NCI-H82 (cell line): ENCODE measurements around the gene MYG1.

Source experiments
- DNase-seq: peaks from one replicate; lab custom pipeline; 2025; lab: John Stamatoyannopoulos, UW

MYG1 gene, protein sequence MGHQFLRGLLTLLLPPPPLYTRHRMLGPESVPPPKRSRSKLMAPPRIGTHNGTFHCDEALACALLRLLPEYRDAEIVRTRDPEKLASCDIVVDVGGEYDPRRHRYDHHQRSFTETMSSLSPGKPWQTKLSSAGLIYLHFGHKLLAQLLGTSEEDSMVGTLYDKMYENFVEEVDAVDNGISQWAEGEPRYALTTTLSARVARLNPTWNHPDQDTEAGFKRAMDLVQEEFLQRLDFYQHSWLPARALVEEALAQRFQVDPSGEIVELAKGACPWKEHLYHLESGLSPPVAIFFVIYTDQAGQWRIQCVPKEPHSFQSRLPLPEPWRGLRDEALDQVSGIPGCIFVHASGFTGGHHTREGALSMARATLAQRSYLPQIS

DNA sequence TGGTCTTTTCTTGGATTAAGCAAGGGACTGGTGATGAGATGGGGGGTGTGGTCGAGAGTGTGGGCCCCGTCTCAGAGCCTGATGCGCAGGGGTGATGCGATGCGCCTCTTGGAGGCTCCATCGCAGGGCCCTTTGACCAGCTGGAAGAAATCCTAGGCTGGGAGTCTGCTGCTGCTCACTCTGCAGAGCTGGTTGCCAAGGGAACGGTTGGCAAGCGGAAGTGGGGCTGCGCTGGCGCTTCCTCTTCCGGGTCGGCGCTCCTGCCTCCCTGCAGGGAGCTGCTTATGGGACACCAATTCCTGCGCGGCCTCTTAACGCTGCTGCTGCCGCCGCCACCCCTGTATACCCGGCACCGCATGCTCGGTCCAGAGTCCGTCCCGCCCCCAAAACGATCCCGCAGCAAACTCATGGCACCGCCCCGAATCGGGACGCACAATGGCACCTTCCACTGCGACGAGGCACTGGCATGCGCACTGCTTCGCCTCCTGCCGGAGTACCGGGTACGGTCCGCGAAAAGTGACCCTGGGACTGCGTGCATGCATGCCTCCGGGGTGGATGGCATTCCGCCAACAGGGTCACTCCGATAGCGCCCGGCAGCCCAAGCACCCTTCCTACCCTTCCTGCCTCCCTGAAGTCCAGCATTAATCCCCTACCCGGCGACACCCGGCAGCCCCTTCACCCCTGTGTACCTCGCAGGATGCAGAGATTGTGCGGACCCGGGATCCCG, at the start of gene MYG1:
TSS of gene MYG1 (plus strand) at position 242 of the 727 bp plus-strand sequence. CDS start at position 285, 43 bp downstream.
- DNase-seq: peak; percentile 96

- peak; percentile 88 for DNase-seq
These were observed 47.8 kb upstream of the MYG1 start for GRCh38 chr12:53251477-53252348.

GRCh38 chr12:53252349-53252916, 47.1 kb upstream of the MYG1 start:
- DNase-seq: no peak

DNA sequence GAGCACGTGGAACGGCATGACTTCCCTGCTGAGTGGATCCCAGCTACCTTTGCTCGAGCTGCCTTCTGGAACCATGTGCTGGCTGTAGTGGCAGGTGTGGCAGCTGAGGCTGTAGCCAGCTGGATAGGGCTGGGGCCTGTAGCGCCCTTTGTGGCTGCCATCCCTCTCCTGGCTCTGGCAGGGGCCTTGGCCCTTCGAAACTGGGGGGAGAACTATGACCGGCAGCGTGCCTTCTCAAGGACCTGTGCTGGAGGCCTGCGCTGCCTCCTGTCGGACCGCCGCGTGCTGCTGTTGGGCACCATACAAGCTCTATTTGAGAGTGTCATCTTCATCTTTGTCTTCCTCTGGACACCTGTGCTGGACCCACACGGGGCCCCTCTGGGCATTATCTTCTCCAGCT, 46.2 kb upstream of the MYG1 start:
- no peak for DNase-seq

- DNase-seq: no peak
These were observed 44.5 kb upstream of the MYG1 start for GRCh38 chr12:53254816-53255545.

DNA sequence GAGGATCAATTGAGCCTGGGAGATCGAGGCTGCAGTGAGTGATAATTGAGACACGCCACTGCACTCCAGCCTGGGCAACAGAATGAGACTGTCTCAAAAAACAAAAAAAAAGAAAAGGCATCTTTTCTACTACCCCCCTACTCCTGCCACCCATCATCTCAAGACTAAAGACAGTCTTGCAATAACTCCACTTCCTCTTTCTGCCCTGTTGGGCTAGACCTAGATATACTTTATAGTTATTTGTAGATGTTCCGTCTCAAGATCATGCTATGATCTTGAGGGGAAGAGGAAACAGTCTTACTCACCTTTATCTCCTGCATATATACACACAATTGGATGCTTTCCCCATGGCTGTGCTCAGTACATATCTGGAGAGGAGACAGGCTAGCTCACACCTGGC, 43.5 kb upstream of the MYG1 start:
- DNase-seq: no peak

- no peak for DNase-seq
These were observed 40.7 kb upstream of the MYG1 start for GRCh38 chr12:53258541-53259539.

GRCh38 chr12:53259891-53260290, 39.6 kb upstream of the MYG1 start:
- DNase-seq: no peak

GRCh38 chr12:53265783-53266182, 33.7 kb upstream of the MYG1 start:
- DNase-seq: no peak

DNA sequence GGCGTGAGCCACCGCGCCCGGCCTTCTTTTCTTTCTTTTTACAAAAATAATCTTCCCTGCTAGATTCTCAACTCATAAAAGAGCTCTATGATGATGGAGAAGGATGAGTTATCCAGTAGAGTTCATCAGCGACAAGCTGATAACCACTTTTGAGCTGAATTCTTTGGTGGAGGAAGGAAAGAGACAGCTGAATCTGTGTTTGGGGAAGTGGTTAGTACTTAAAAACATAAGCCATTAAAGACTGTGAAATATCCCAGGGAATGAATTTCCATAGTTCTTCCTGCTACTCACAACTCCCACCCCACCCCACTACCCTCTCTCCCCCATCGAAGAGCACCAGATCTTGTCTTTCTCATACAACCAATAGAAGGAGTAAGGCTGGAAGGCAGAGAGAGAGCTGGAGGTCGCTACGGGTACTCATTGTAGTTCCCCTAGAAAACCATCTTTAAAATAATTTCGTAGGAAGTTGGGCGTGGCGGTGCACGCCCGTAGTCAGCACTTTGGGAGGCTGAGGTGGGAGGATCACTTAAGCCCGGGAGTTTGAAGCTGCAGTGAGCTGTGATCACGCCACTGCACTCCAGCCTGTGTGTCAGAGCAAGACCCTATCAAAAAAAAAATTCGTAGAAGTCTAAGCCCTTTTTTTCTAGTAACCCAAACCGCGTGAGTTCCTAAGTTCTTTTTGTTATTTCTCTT, 32.0 kb upstream of the MYG1 start:
- no peak for DNase-seq

DNA sequence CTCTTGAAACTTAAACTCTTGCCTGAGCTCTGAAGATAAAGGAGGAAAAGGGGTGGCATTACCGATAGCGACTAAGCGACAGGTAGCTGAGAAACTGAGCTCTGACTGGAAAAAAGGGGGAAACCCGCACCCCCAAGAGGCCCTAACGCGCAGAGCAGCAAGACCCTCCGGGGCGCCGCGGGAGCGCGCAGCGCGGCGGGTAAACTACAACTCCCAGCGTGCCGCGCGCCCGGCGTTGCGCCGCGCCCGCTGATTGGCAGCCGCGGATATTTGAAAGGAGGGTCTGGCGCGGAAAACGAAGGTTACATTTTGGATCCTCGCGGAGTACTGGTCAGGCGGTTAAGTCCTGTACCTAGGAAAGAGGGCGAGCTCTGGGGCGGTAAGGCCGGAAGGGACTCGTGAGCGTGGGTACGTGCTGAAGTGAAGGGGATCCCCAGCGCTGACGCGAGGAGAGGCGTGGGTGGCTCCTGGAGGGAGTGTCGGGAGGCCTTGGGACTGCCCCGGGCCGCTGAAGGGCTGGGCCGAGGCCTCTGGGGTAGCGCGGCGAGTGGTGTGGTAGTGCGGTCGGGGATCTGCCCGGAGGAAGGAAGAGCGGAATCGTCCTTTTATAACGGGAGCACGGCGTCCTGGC, 31.4 kb upstream of the MYG1 start, which contains the start of gene ESPL1:
TSS of gene ESPL1 (plus strand) at position 301 of the 631 bp plus-strand sequence. CDS start 468 bp downstream, outside the sequence.
- peak; percentile 80 for DNase-seq

- no peak for DNase-seq
These were observed 30.6 kb upstream of the MYG1 start for GRCh38 chr12:53268630-53269562.

- no peak for DNase-seq
These were observed 25.1 kb upstream of the MYG1 start for GRCh38 chr12:53274445-53274844.

DNA sequence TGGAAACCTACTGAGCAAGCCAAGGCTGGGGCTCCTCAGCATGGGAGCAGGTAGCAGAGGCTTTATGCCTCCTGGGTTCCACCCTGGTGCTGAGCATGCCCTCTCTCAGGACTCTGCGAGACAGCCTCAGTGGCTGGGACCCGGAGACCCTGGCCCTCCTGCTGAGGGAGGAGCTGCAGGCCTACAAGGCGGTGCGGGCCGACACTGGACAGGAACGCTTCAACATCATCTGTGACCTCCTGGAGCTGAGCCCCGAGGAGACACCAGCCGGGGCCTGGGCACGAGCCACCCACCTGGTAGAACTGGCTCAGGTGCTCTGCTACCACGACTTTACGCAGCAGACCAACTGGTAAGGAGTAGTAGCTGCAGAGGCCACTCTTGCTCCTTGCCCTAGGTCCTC, 23.0 kb upstream of the MYG1 start:
- no peak for DNase-seq

- DNase-seq: no peak
These were observed 21.5 kb upstream of the MYG1 start for GRCh38 chr12:53277981-53278380.

DNA sequence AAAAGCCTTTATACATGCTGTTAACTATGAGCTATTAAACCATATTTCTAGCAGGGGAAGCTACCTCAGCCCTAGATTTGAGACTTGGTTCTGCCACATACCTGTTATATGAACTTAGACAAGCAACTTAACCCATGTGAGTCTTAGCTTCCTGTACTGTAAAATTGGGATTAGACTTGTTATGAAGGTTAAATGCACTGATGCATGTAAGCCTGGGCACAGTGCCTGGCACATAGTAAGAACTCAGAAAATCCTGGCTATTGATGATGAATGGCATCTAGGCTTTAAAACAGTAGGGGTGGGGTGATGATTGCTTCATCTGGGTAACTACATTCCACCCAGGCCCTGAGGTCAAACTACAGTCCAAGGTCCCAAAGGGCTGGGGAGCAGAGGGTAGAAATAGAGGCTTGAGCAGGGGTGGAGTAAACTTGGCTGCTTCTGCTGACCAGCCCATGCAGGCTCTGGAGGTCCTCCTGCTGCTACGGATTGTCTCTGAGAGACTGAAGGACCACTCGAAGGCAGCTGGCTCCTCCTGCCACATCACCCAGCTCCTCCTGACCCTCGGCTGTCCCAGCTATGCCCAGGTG, 20.1 kb upstream of the MYG1 start:
- DNase-seq: no peak

DNA sequence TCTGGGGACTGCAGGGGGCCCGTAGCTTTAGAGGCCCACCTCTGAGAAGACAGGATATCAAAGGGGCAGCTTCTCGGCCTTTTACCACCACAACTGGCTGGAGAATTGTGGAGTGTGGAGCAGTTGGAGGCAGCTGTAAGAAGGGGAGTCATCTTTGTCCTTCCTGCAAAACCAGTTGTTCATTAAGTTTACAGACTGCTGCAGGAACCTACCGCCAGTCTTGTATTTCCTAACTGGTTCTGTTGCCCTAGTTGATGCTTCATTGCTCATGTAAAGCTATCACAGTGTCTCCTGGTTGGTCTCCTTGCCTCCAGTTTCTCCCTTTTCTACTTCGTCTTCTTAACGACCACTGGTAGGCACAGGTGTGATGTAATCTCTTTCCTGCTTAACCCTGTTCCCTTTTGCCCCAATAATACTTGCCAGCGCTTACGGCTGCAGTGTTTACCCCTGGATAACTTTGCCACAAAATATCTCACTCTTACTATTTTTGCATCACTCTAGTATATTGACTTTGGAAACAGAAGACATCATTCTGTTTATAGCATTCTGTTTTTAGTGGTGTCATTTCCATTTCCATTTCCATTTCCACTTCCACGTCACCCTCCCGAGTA, 19.5 kb upstream of the MYG1 start:
- no peak for DNase-seq
